GM18502 (cell line): ENCODE data around the gene SAYSD1.

Experiments used
- ATAC-seq: cut with Tn5 transposase; IDR thresholded peaks from one replicate; pipeline ENCODE4 v1.9.1; 2021; ENCODE audit warnings: mild to moderate bottlenecking; ENCODE audit not compliant: unreplicated experiment, poor library complexity

Gene SAYSD1

GRCh38 chr6:39080246-39080875 lies 34.6 kb downstream of the SAYSD1 start:
- ATAC-seq: no peak

DNA sequence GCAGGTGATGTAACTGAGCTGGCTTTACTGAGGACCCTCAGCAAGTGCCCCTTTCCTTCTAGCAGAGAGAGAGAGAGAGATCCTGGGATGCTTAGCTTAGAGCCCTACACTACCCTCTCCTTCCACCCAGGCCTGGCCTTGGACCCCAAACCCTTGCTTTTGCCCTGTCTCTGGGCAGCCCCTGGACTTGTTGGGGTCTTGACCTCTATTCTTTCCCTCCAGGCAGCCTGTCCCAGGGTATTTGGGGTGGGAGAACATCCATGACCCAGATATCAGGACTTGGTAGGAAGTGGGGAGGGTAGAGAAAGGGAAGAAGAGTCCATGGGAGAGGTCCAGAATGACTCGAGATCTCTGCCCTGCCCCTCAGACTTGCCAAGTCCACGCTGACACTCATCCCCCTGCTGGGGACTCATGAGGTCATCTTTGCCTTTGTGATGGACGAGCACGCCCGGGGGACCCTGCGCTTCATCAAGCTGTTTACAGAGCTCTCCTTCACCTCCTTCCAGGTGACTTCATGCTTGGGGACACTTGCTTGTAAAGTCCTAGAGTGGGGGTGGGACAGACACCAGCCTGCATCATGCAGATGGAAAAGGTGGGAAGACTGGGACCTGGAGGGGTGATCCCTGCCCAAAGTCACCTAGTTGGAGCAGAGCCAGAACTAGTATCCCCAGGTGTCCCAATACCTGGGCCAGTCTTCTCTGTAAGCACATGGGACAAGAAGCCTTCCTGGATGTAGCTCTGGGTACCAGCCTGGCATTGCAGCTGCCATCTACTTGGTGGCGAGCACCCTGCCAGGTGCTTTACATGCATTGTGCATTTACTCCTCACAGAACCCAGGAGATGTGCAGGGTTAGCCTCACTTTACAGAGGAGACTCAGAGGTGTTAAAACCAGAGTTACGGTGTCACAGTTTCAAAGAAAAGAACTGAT lies 35.5 kb downstream of the SAYSD1 start:
- no peak for ATAC-seq

GRCh38 chr6:39078695-39079094 lies 36.3 kb downstream of the SAYSD1 start:
- ATAC-seq: no peak

DNA sequence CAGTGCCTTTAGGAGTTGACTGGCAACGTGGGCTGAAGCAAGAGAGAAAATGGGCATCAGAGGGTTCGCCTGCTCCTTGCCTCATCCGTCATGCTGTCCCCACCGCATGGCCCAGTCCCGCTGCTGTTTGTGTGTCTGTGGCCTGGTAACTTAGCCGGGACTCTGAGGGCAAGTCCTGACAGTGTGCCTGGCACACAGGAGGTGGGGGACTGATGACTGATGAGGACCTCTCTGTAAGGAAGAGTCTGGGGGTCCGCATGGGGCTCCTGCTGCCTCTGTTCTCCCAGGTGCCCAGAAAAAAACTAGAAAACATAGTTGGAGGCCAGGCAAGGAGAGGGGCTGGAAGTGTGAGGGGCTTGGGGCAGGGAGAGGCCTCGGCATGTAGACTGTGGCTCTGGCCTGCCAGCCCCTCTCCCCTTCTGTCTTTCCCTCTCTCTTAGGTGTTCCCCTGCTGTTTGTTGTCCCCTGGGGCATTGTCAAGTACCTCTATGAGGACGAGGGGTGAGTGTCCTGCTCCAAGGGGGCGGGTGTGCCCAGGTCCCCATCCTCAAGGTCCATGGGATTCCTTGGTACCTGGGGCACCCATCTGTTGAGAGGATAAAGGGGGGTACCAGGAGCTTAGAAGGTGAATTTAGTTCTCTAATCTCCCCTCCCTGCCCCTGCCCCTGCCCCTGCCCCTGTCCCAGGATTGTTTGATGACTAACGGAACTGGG lies 36.9 kb downstream of the SAYSD1 start:
- no peak for ATAC-seq

DNA sequence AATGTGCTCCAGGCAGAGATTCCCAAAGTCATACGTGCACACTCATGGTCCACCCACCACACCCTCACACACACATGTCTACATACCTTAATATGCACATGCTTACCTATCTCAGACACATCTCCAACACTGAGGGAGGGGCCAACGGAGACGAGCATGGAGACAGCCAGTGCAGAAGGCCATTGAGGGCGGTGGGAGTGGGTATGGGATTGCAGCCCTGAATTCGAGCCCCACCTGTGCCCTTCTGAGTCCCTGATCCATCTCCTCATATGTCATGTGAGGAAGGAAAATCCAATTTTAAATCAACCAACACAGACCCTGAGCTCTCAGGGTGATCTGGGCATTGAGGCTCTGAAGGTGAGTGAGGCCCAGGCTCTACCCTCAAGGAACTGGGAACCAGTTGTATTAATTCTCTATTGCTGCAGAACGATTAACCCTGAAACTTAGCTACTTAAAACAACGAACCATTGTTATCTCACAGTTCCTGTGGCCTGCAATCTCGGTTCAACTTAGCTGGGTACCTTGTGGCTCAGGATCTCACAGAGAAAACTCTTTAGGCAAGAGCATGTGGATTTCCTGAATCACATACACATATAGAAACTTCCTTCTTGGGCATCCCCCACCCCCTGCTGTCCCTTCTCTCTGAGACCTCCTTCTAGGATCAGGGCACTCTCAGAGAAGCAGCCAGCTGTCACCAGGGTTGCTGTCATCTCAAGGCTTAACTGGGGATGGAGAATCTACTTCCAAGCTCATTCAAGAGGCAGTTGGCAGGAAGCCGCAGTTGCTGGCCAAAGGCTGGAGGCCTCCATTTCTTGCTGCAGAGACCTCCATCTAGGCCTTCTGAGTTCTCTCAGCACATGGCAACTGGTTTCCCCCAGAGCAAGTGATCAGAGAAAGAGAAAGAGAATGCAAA lies 38.1 kb downstream of the SAYSD1 start:
- no peak for ATAC-seq

DNA sequence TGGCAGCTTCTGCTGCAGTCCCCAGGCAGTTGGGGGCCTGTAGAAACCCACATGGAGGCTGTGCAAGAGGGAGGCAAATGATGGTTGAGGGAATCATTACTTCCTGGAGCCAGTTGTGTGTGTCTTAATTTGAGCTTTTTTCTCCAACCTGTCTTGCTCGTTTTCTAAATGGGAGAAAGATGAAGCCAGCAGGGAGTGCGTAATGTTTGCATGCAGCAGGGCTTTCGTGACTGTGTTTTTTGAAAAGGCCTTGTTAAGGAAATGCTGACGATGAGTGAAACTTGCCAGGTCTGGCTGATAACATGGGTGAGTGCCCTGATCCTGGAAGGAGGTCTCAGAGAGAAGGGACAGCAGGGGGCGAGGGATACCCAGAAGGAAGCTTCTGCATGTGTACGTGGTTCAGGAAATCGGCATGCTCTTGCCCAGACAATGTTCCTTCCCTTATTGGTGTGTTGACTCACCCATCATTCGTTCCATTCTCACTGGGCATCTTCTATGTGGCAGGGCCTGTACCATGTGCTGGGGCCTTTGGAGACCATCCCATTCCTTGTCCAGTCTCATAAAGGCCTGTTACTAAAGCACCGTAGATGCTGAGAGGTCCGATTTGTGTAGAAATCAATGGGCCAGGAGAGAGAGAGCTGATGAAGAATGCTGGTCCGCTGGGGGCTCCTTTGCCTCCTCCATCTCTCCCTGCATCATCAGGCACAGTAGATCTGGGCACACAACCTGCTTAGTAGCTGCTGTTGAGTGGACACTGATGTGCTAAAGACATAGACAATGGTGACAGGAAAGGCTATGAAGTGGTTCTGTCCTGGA lies 39.0 kb downstream of the SAYSD1 start:
- ATAC-seq: no peak

GRCh38 chr6:39075010-39075686 lies 39.8 kb downstream of the SAYSD1 start:
- ATAC-seq: no peak

DNA sequence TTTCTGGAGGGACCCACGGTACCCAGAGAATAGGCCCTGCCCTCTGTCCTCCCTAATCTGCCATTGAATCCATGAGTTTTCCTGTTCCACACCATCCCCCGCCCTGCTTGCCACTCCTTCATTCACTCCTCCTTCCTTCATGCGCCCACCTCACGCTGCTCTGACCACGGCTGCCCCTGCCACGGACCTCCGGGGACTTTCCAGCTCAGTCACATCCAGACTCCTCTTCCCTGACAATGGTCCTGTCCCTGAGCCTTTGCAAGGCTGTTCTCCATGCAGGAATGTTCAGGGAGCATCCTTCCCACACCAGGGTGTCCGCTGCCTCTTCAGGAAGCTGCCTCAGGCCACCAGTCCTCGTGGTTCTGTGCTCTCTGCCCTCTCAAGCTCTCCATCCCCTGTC lies 40.5 kb downstream of the SAYSD1 start:
- ATAC-seq: no peak

DNA sequence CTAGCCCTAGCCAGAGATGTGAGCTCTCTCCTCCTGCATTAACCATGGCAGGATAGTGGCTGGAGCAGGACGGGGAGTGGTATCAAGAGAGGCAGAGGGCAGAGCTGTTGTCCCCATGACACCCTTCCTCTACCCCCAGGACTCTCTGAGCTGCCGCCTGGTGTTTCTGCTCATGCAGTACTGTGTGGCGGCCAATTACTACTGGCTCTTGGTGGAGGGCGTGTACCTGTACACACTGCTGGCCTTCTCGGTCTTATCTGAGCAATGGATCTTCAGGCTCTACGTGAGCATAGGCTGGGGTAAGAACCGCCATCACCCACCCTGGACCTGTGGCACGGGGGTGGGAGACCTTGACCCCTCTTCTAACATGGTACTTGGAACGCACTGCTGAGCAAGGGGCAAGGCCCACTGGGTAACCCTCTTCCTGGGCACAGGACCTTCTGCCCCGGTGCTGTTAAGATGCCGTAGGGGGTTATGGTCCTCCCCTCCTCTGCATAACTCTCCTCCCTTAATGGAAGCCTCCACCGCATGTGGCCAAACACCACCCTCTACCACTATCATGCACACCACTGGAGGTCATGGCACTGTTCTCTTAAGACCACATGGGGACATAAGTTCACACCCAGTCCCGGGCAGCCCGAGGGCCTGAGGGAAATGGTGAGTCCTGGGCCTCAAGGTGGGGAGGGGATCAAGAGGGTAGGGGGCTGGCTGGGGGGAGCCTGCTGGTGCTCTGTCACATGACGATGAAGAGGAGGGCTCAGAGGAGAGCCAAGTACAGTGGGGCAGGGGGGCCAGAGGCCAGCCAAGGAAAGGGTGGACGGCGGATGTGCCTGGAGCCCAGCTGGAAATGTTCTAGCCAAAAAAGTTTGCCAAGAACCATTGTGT lies 41.3 kb downstream of the SAYSD1 start:
- ATAC-seq: no peak

- ATAC-seq: no peak
These were observed 42.2 kb downstream of the SAYSD1 start for GRCh38 chr6:39072830-39073229.

GRCh38 chr6:39068391-39068790 lies 46.6 kb downstream of the SAYSD1 start:
- no peak for ATAC-seq

GRCh38 chr6:39065561-39065960 lies 49.4 kb downstream of the SAYSD1 start:
- no peak for ATAC-seq

- ATAC-seq: no peak
These were observed 51.5 kb downstream of the SAYSD1 start for GRCh38 chr6:39063526-39063925.

- ATAC-seq: no peak
These were observed 52.8 kb downstream of the SAYSD1 start for GRCh38 chr6:39062014-39062740.

DNA sequence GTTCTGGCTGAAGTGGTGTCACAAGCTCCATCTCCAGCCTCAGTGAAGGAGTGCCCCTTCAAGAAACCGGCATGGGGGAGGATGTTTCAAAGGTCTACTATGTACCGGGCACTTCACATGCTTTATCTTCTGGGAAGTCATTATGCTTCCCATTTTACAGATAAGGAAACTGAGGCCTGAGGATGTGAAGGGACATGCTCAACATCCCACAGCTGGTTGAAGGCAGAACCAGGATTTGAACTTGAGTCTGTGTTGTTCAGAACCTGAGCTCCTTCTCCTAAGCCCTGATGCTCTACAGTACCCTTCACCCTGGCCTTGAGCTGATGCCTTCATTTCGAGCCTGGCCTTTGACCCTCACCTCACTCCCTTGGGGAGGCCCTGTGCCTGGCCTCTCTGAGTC lies 53.4 kb downstream of the SAYSD1 start:
- ATAC-seq: no peak

DNA sequence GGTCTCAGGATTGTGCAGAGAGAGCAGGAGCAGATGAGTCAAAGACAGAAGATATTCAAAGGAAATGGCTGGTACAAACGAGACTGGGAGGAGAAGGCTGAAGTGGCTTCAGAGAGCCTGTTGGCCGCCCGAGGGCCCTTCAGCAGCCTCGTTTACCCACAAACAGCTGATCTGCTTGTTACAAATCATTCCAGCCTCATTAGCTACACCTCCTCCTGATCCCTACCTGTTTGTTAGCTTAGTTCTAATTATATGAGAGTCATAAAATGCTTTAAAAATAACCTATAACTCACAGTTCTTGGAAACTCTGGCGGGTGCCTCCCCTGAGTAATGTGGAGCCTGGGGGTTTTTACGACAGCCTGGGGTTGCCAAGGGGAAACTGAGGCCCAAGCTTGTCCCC lies 53.8 kb downstream of the SAYSD1 start:
- no peak for ATAC-seq

GRCh38 chr6:39060467-39061160 lies 54.4 kb downstream of the SAYSD1 start:
- no peak for ATAC-seq
